Neural cell (in vitro differentiated cells): ENCODE measurements around the gene REEP6. TPM values are rescaled to one million over a fixed set of nuclear protein-coding genes. Genes with fewer than 3 reads are reported as not detected.

ENCODE experiments used
- H2AFZ ChIP-seq: fragments of 200-600, 300-800 bp; sonication (generic), shearing (Covaris generic); 2 replicates; pipeline ENCODE4 v1.6.0; 2014; ENCODE audit warnings: low read depth, mild to moderate bottlenecking, antibody characterized with exemption, low read length, moderate library complexity
- H3F3A ChIP-seq: fragments of 200-600 bp; shearing (Covaris generic); 2 replicates; pipeline ENCODE4 v1.6.1; 2016; ENCODE audit warnings: mild to moderate bottlenecking, moderate library complexity, mixed read lengths, antibody characterized with exemption, low read length; ENCODE audit not compliant: insufficient read depth, poor library complexity, severe bottlenecking
- H3K27ac ChIP-seq: fragments of 200-600, 300-800 bp; sonication (generic), shearing (Covaris generic); 2 replicates; pipeline ENCODE4 v1.5.1; 2014; ENCODE audit warnings: mild to moderate bottlenecking, low read length, moderate library complexity
- H3K27me3 ChIP-seq: fragments of 300-800, 200-600 bp; sonication (generic), shearing (Covaris generic); 2 replicates; pipeline ENCODE4 v1.6.0; 2014; ENCODE audit warnings: mild to moderate bottlenecking, low read depth, low read length, moderate library complexity; ENCODE audit not compliant: insufficient read depth
- H3K36me3 ChIP-seq: fragments of 300-800, 200-600 bp; sonication (generic), shearing (Covaris generic); 2 replicates; pipeline ENCODE4 v1.5.1; 2014; ENCODE audit warnings: mild to moderate bottlenecking, antibody characterized with exemption, low read length, moderate library complexity; ENCODE audit not compliant: insufficient read depth
- H3K4me2 ChIP-seq: fragments of 300-800, 200-600 bp; sonication (generic), shearing (Covaris generic); 2 replicates; pipeline ENCODE4 v1.6.0; 2014; ENCODE audit warnings: mild to moderate bottlenecking, low read length
- H3K4me3 ChIP-seq: fragments of 300-800, 200-600 bp; sonication (generic), shearing (Covaris generic); 2 replicates; pipeline ENCODE4 v1.5.1; 2014; ENCODE audit warnings: mild to moderate bottlenecking, low read length, moderate library complexity
- H3K79me2 ChIP-seq: fragments of 200-600 bp; shearing (Covaris generic); replicated peaks from 2 replicates; pipeline ENCODE4 v1.6.0; 2014; ENCODE audit warnings: mild to moderate bottlenecking, low read length, moderate library complexity; ENCODE audit not compliant: insufficient read depth
- H3K9ac ChIP-seq: fragments of 300-800, 200-600 bp; sonication (generic), shearing (Covaris generic); 2 replicates; pipeline ENCODE4 v1.6.1; 2016; ENCODE audit warnings: mild to moderate bottlenecking, low read length, mixed read lengths
- H3K9me2 ChIP-seq: fragments of 200-600 bp; shearing (Covaris generic); 2 replicates; pipeline ENCODE4 v1.6.1; 2016; ENCODE audit warnings: mild to moderate bottlenecking, low read length, mixed read lengths; ENCODE audit not compliant: insufficient read depth
- H3K9me3 ChIP-seq: fragments of 200-600, 300-800 bp; sonication (generic), shearing (Covaris generic); 2 replicates; pipeline ENCODE4 v1.6.1; 2016; ENCODE audit warnings: mild to moderate bottlenecking, mixed run types, low read length, moderate library complexity, mixed read lengths
- H4K20me1 ChIP-seq: fragments of 200-600 bp; shearing (Covaris generic); 2 replicates; pipeline ENCODE4 v1.6.1; 2016; ENCODE audit warnings: mild to moderate bottlenecking, mixed run types; ENCODE audit not compliant: insufficient read depth
- CTCF ChIP-seq: fragments of 450-650 bp; IDR thresholded peaks from 2 replicates; pipeline ENCODE4 v1.5.1; 2014; ENCODE audit warnings: antibody characterized with exemption, mild to moderate bottlenecking, moderate library complexity; ENCODE audit not compliant: poor library complexity, severe bottlenecking
- EP300 ChIP-seq: fragments of 450-650 bp; conservative IDR thresholded peaks from 2 replicates; pipeline ENCODE4 v1.6.1; 2014; ENCODE audit warnings: antibody characterized with exemption, mild to moderate bottlenecking, moderate library complexity; ENCODE audit not compliant: poor library complexity, severe bottlenecking
- EZH2 ChIP-seq: fragments of 200-600, 300-800 bp; shearing (Covaris generic), sonication (generic); IDR thresholded peaks from 2 replicates; pipeline ENCODE4 v1.6.1; 2014; ENCODE audit warnings: antibody characterized with exemption, low read length, borderline replicate concordance, mild to moderate bottlenecking; ENCODE audit not compliant: insufficient read depth, poor library complexity, severe bottlenecking
- MXI1 ChIP-seq: fragments of 450-650 bp; conservative IDR thresholded peaks from 2 replicates; pipeline ENCODE4 v1.6.1; 2014; ENCODE audit warnings: antibody characterized with exemption, mild to moderate bottlenecking; ENCODE audit not compliant: poor library complexity, severe bottlenecking
- POLR2AphosphoS5 ChIP-seq: IDR thresholded peaks from 2 replicates; pipeline ENCODE4 v1.6.1; 2012
- RAD21 ChIP-seq: fragments of 450-650 bp; conservative IDR thresholded peaks from 2 replicates; pipeline ENCODE4 v1.6.1; 2014; ENCODE audit warnings: antibody characterized with exemption, mild to moderate bottlenecking, moderate library complexity
- REST ChIP-seq: IDR thresholded peaks from 2 replicates; pipeline ENCODE4 v1.6.1; 2012; ENCODE audit warnings: borderline replicate concordance
- SMC3 ChIP-seq: fragments of 450-650 bp; conservative IDR thresholded peaks from 2 replicates; pipeline ENCODE4 v1.6.1; 2014; ENCODE audit warnings: antibody characterized with exemption, mild to moderate bottlenecking, moderate library complexity; ENCODE audit not compliant: poor library complexity
- TAF1 ChIP-seq: IDR thresholded peaks from 2 replicates; pipeline ENCODE4 v1.6.1; 2012; ENCODE audit warnings: low read depth
- polyA plus RNA-seq: library from polyadenylated mRNA; depleted of rRNA; stranded (reverse); fragments of >200 nt; gene quantifications from 2 replicates; pipeline ENCODE4 v1.2.3, GENCODE V29; 2014

REEP6 gene
- polyA plus RNA-seq, 1 donor from 2014 or later: 10.7 TPM

GRCh38 chr19:1524287-1524971, 33.4 kb downstream of the REEP6 start:
- Histone ChIP-seq H3K27ac (no peak overlapping the region), H3F3A (no peaks in the 10 kb centered on the region), H3K9me2 (no peaks in the 10 kb centered on the region), H3K27me3 (peaks cover 24% of the 10 kb centered on the region), H2AFZ (no peak overlapping the region), H3K36me3 (no peaks in the 10 kb centered on the region), H3K4me2 (no peak overlapping the region), H3K9me3 (no peaks in the 10 kb centered on the region), H3K79me2 (no peaks in the 10 kb centered on the region), H3K9ac (peak overlapping the region; percentile 23), H4K20me1 (no peaks in the 10 kb centered on the region), H3K4me3 (peak overlapping the region; percentile 59)
- TF ChIP-seq CTCF (no peak), RAD21 (no peak), EZH2 (no peak), MXI1 (no peak), REST (no peak), POLR2AphosphoS5 (no peak), SMC3 (no peak), EP300 (no peak), TAF1 (no peak)

- Histone ChIP-seq H3K9me3 (no peaks in the 10 kb centered on the region), H3K9ac (no peak overlapping the region), H2AFZ (no peak overlapping the region), H3K79me2 (no peaks in the 10 kb centered on the region), H3K9me2 (no peaks in the 10 kb centered on the region), H4K20me1 (no peaks in the 10 kb centered on the region), H3K36me3 (no peaks in the 10 kb centered on the region), H3K4me3 (no peak overlapping the region), H3K4me2 (no peak overlapping the region), H3K27me3 (peaks cover 24% of the 10 kb centered on the region), H3K27ac (no peak overlapping the region), H3F3A (no peaks in the 10 kb centered on the region)
- TF ChIP-seq RAD21: no peak
- TF ChIP-seq REST: no peak
- no peak for TF ChIP-seq SMC3
- TF ChIP-seq CTCF: no peak
- no peak for TF ChIP-seq MXI1
- no peak for TF ChIP-seq EZH2
- no peak for TF ChIP-seq EP300
- no peak for TF ChIP-seq TAF1
- TF ChIP-seq POLR2AphosphoS5: no peak
These were observed 34.0 kb downstream of the REEP6 start for GRCh38 chr19:1524972-1525325.
